ENCODE measurements around the gene ZNRD2. TPM values are rescaled to one million over a fixed set of nuclear protein-coding genes. Genes with fewer than 3 reads are reported as not detected.

ZNRD2 gene
- total RNA-seq, 1 experiment from 2014 or later, result 70.9 TPM

GRCh38 chr11:65586676-65587075 lies 16.4 kb downstream of the ZNRD2 start:
- Mint-ChIP-seq H3K36me3 (no peaks in the 10 kb centered on the region), H3K27ac (no peak overlapping the region; the same call in 1 of the 2 replicates), H3K27me3 (ENCODE audit: low read depth) (peaks cover 82% of the 10 kb centered on the region), H3K9me3 (no peaks in the 10 kb centered on the region), H3K4me3 (no peak overlapping the region), H3K4me1 (peaks cover 30% of the 10 kb centered on the region)
- TF ChIP-seq TCF7 (CRISPR knock-in tag; IDR thresholded peaks at IDR 0.05; ENCODE audit: low read depth) (no peak), GRHL2 (CRISPR knock-in tag; IDR thresholded peaks at IDR 0.05; ENCODE audit: insufficient replicate concordance, severe bottlenecking) (no peak), ZMAT4 (CRISPR knock-in tag; IDR thresholded peaks at IDR 0.05) (no peak), ERG (CRISPR knock-in tag; IDR thresholded peaks at IDR 0.05) (no peak), FOXP4 (CRISPR knock-in tag; IDR thresholded peaks at IDR 0.05) (no peak), TEAD4 (CRISPR knock-in tag; IDR thresholded peaks at IDR 0.05) (no peak), ATF1 (CRISPR knock-in tag; IDR thresholded peaks at IDR 0.05) (no peak), CTCF (IDR thresholded peaks at IDR 0.05) (no peak), EMX1 (CRISPR knock-in tag; IDR thresholded peaks at IDR 0.05) (no peak), NFE2L1 (CRISPR knock-in tag; IDR thresholded peaks at IDR 0.05) (no peak), FOXP1 (CRISPR knock-in tag; IDR thresholded peaks at IDR 0.05; ENCODE audit: borderline replicate concordance) (no peak), USF1 (CRISPR knock-in tag; IDR thresholded peaks at IDR 0.05) (no peak), PREB (CRISPR knock-in tag; IDR thresholded peaks at IDR 0.05; ENCODE audit: borderline replicate concordance) (no peak), MLX (CRISPR knock-in tag; IDR thresholded peaks at IDR 0.05) (no peak), JAZF1 (CRISPR knock-in tag; IDR thresholded peaks at IDR 0.05) (no peak), ZNF317 (CRISPR knock-in tag; IDR thresholded peaks at IDR 0.05; ENCODE audit: borderline replicate concordance, low read depth) (no peak)
- ChIA-PET POLR2A (interaction anchor here (1.2 to 1.7 kb wide), 4 partner anchors 11 to 26 kb away, joined by 3 to 6 read pairs (median 4); partner anchors contain the start of genes EHBP1L1, FAM89B and ZNRD2), CTCF (interaction anchor here (0.7 to 13.8 kb wide), 11 partner anchors 7 to 51 kb away, joined by 3 to 311 read pairs (median 6); partner anchors contain the start of genes FAM89B, MAP3K11, PCNX3 and SIPA1)
- DNase-seq (ENCODE audit: low spot score) (peak; percentile 55), ATAC-seq (peak; percentile 55)
